Measurements from ENCODE around the gene DLGAP1.

GRCh38 chr18:4125627-4126230, 329.4 kb downstream of the DLGAP1 start:
- TF ChIP-seq CTCF (IDR thresholded peaks at IDR 0.05) (no peak), ZFX (IDR thresholded peaks at IDR 0.05; ENCODE audit: borderline replicate concordance) (no peak)
